PC-3 (cell line): Measurements from ENCODE around the gene NACC1. TPM values are rescaled to one million over a fixed set of nuclear protein-coding genes. Genes with fewer than 3 reads are reported as not detected.

Experiments
- ATAC-seq: fragments of 200-7000 bp; cut with Tn5 transposase; 2 replicates; pipeline ENCODE4 v1.9.1; 2020; ENCODE audit warnings: mild to moderate bottlenecking, moderate library complexity
- BruUV-seq: library from RNA; stranded (reverse); fragments of 400-500 nt; replicated peaks from 2 replicates; lab custom pipeline; 2021; lab: Mats Ljungman, UMichigan
- CTCF ChIA-PET: fragments of 300-600 bp; sonication (Branson Sonifier 250); formaldehyde crosslinking; loops from one replicate; lab custom pipeline; 2022; ENCODE audit warnings: antibody characterized with exemption; lab: Charles Lee
- POLR2A ChIA-PET: fragments of 300-600 bp; sonication (Branson Sonifier 250); formaldehyde crosslinking; loops from one replicate; lab custom pipeline; 2022; ENCODE audit warnings: antibody characterized with exemption; ENCODE audit not compliant: unreplicated experiment; lab: Charles Lee
- DNase-seq: peaks from one replicate; pipeline ENCODE4 v3.0.0-alpha.2; 2015
- H2AFZ ChIP-seq: fragments of 300-600 bp; sonication (generic); 2 replicates; pipeline ENCODE4 v1.6.0; 2016; ENCODE audit warnings: antibody characterized with exemption, low read length
- H3F3A ChIP-seq: fragments of 300-600 bp; sonication (generic); one replicate; pipeline ENCODE4 v1.6.0; 2017; ENCODE audit warnings: antibody characterized with exemption, low read length, control low read depth, mild to moderate bottlenecking; ENCODE audit not compliant: unreplicated experiment
- H3K27ac ChIP-seq: fragments of 300-600 bp; sonication (generic); 2 replicates; pipeline ENCODE4 v1.5.1; 2016; ENCODE audit warnings: mild to moderate bottlenecking, low read length
- H3K27me3 ChIP-seq: fragments of 300-600 bp; sonication (generic); 2 replicates; pipeline ENCODE4 v1.6.1; 2016; ENCODE audit warnings: low read length, mixed read lengths
- H3K36me3 ChIP-seq: fragments of 300-600 bp; sonication (generic); 2 replicates; pipeline ENCODE4 v1.6.1; 2016; ENCODE audit warnings: low read depth, mixed run types, low read length, mixed read lengths
- H3K4me1 ChIP-seq: fragments of 300-600 bp; sonication (generic); 2 replicates; pipeline ENCODE4 v1.5.1; 2016; ENCODE audit warnings: low read length; ENCODE audit not compliant: insufficient read depth
- H3K4me2 ChIP-seq: fragments of 300-600 bp; sonication (generic); 2 replicates; pipeline ENCODE4 v1.6.0; 2016; ENCODE audit warnings: low read length
- H3K4me3 ChIP-seq: fragments of 300-600 bp; sonication (generic); 2 replicates; pipeline ENCODE4 v1.5.1; 2016; ENCODE audit warnings: mild to moderate bottlenecking, low read length, mixed read lengths
- H3K79me2 ChIP-seq: fragments of 300-600 bp; sonication (generic); 2 replicates; pipeline ENCODE4 v1.6.1; 2017; ENCODE audit warnings: low read length, mixed read lengths
- H3K9ac ChIP-seq: fragments of 300-600 bp; sonication (generic); 2 replicates; pipeline ENCODE4 v1.6.0; 2016; ENCODE audit warnings: mild to moderate bottlenecking, low read length
- H3K9me2 ChIP-seq: fragments of 300-600 bp; sonication (generic); replicated peaks from 2 replicates; pipeline ENCODE4 v1.6.1; 2016; ENCODE audit warnings: mixed run types, low read length, mixed read lengths
- H3K9me3 ChIP-seq: fragments of 300-600 bp; sonication (generic); 2 replicates; pipeline ENCODE4 v1.6.1; 2016; ENCODE audit warnings: low read length, mixed read lengths
- H4K20me1 ChIP-seq: fragments of 300-600 bp; sonication (generic); 2 replicates; pipeline ENCODE4 v1.6.1; 2016; ENCODE audit warnings: low read length, mixed read lengths
- CTCF ChIP-seq: fragments of 300-600 bp; sonication (generic); conservative IDR thresholded peaks from 2 replicates; pipeline ENCODE4 v1.5.1; 2017; ENCODE audit warnings: antibody characterized with exemption, low read depth, mild to moderate bottlenecking, low read length
- EZH2 ChIP-seq: fragments of 300-600 bp; sonication (generic); IDR thresholded peaks from one replicate; pipeline ENCODE4 v1.6.1; 2017; ENCODE audit warnings: antibody characterized with exemption, mild to moderate bottlenecking, low read length; ENCODE audit not compliant: unreplicated experiment
- EZH2phosphoT487 ChIP-seq: fragments of 300-600 bp; sonication (generic); IDR thresholded peaks from 2 replicates; pipeline ENCODE4 v1.6.1; 2018; ENCODE audit warnings: mild to moderate bottlenecking, antibody characterized with exemption, low read length, borderline replicate concordance
- intact Hi-C: fragments of 100-400 bp; cut with micrococcal nuclease; formaldehyde crosslinking; loops from 2 replicates; pipeline ENCODE4 v1.9.0; 2023
- total RNA-seq: library from RNA; depleted of rRNA; stranded (reverse); fragments of >200 nt; gene quantifications from 2 replicates; pipeline ENCODE4 v1.2.3, GENCODE V29; 2014

The NACC1 gene
- total RNA-seq, 1 experiment from 2014 or later: 266 TPM

- H3K4me3 ChIP-seq: no peak overlapping the region
- DNase-seq: no peak
- H3K9me2 ChIP-seq: no peaks in the 10 kb centered on the region
- H3K79me2 ChIP-seq: no peaks in the 10 kb centered on the region
- intact Hi-C loops: no loop called here
- H3K9ac ChIP-seq: no peak overlapping the region
- POLR2A ChIA-PET: no interaction called here
- no peaks in the 10 kb centered on the region for H3K9me3 ChIP-seq
- CTCF ChIA-PET: no interaction called here
- H2AFZ ChIP-seq: no peak overlapping the region
- peaks cover 9% of the 10 kb centered on the region; the same call in 1 of the 2 replicates for H3K4me1 ChIP-seq
- ATAC-seq: no peak
- H4K20me1 ChIP-seq: no peaks in the 10 kb centered on the region
- no TSS peak for BruUV-seq
- H3K36me3 ChIP-seq: no peaks in the 10 kb centered on the region; the same call in 1 of the 2 replicates
- TF ChIP-seq EZH2 (no peak), CTCF (no peak), EZH2phosphoT487 (no peak)
- no peaks in the 10 kb centered on the region for H3K27me3 ChIP-seq
- H3K4me2 ChIP-seq: no peak overlapping the region
- no peaks in the 10 kb centered on the region for H3F3A ChIP-seq
- no peak overlapping the region for H3K27ac ChIP-seq
Observed at GRCh38 chr19:13089857-13090507, 28.1 kb upstream of the NACC1 start.

GRCh38 chr19:13090511-13091231, 27.4 kb upstream of the NACC1 start:
- intact Hi-C loops: no loop called here
- no peak for TF ChIP-seq EZH2phosphoT487
- no peak for TF ChIP-seq EZH2
- TF ChIP-seq CTCF: no peak
- peaks cover 9% of the 10 kb centered on the region; the same call in 1 of the 2 replicates for H3K4me1 ChIP-seq
- no peaks in the 10 kb centered on the region for H3K9me2 ChIP-seq
- CTCF ChIA-PET: no interaction called here
- H3K4me2 ChIP-seq: no peak overlapping the region
- no peaks in the 10 kb centered on the region; the same call in 1 of the 2 replicates for H3K36me3 ChIP-seq
- H3F3A ChIP-seq: no peaks in the 10 kb centered on the region
- no peaks in the 10 kb centered on the region for H3K79me2 ChIP-seq
- no peak overlapping the region for H3K27ac ChIP-seq
- no TSS peak for BruUV-seq
- H3K9ac ChIP-seq: no peak overlapping the region
- DNase-seq (no peak), ATAC-seq (no peak)
- POLR2A ChIA-PET: interaction anchor here (0.6 kb wide), 1 partner anchor 38 kb away, joined by 3 read pairs; no protein-coding TSS in a partner anchor
- H4K20me1 ChIP-seq: no peaks in the 10 kb centered on the region
- no peaks in the 10 kb centered on the region for H3K9me3 ChIP-seq
- H2AFZ ChIP-seq: no peak overlapping the region
- no peaks in the 10 kb centered on the region for H3K27me3 ChIP-seq
- H3K4me3 ChIP-seq: no peak overlapping the region
